OCI-LY7 (cell line): ENCODE measurements around the gene SLC2A2.
"Not testable (repeated sequence)": the region's sequence is repeated elsewhere in the genome, so short reads cannot be mapped to it uniquely, and the experiment has no call there.

Experiments used
- EZH2phosphoT487 ChIP-seq: fragments of 200-600 bp; sonication (generic); IDR thresholded peaks from 2 replicates; pipeline ENCODE4 v1.6.1; 2018; ENCODE audit warnings: low read depth, borderline replicate concordance, mild to moderate bottlenecking, mixed run types, antibody characterized with exemption, low read length, moderate library complexity, mixed read lengths
- TF ChIP-seq, protein P1 (sequence below): fragments of 200-600 bp; sonication (generic); conservative IDR thresholded peaks from 2 replicates; pipeline ENCODE4 v1.5.1; 2014; ENCODE audit warnings: mild to moderate bottlenecking, antibody characterized with exemption, low read length, moderate library complexity, mixed read lengths

- TF ChIP-seq, protein P1, sequence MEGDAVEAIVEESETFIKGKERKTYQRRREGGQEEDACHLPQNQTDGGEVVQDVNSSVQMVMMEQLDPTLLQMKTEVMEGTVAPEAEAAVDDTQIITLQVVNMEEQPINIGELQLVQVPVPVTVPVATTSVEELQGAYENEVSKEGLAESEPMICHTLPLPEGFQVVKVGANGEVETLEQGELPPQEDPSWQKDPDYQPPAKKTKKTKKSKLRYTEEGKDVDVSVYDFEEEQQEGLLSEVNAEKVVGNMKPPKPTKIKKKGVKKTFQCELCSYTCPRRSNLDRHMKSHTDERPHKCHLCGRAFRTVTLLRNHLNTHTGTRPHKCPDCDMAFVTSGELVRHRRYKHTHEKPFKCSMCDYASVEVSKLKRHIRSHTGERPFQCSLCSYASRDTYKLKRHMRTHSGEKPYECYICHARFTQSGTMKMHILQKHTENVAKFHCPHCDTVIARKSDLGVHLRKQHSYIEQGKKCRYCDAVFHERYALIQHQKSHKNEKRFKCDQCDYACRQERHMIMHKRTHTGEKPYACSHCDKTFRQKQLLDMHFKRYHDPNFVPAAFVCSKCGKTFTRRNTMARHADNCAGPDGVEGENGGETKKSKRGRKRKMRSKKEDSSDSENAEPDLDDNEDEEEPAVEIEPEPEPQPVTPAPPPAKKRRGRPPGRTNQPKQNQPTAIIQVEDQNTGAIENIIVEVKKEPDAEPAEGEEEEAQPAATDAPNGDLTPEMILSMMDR = not testable (repeated sequence)
- not testable (repeated sequence) for TF ChIP-seq EZH2phosphoT487
These were observed 53.6 kb downstream of the SLC2A2 start for GRCh38 chr3:170972917-170973316.
